SK-N-SH (cell line): ENCODE data around the gene MAD1L1. TPM values are rescaled to one million over a fixed set of nuclear protein-coding genes. Genes with fewer than 3 reads are reported as not detected.

ENCODE experiments used
- CTCF ChIA-PET: fragments of 300-600, 350-600 bp; formaldehyde crosslinking; extraction: SDS; loops from one replicate; lab custom pipeline; 2021; lab: Yijun Ruan, JAX
- POLR2A ChIA-PET: fragments of 350-600 bp; sonication (Branson Sonifier 250); formaldehyde crosslinking; extraction: SDS; loops from one replicate; lab custom pipeline; 2020; ENCODE audit warnings: antibody characterized with exemption, inconsistent platforms; lab: Yijun Ruan, JAX
- DNase-seq: peaks from one replicate; pipeline ENCODE4 v3.0.0; 2012
- H2AFZ ChIP-seq: fragments of 200-600 bp; sonication (generic); 2 replicates; pipeline ENCODE4 v1.8.1; 2016; ENCODE audit warnings: antibody characterized with exemption, mild to moderate bottlenecking, low read depth
- H3F3A ChIP-seq: fragments of 200-600 bp; sonication (generic); replicated peaks from 2 replicates; pipeline ENCODE3; 2016; ENCODE audit warnings: antibody characterized with exemption, mild to moderate bottlenecking; ENCODE audit not compliant: insufficient read depth
- H3K27ac ChIP-seq, 2 experiments: fragments of 200-500 bp in 1 of 2; fragments of 200-600 bp in 1 of 2; sonication (Bioruptor generic) in 1 of 2; sonication (generic), shearing (Covaris generic) in 1 of 2; 2 replicates each; pipeline versions ENCODE4 v1.5.1 to v1.6.1; 2014 to 2016; ENCODE audit warnings: low read depth in 2 of 2, inconsistent platforms in 1 of 2, low read length in 1 of 2, mild to moderate bottlenecking in 1 of 2, mixed read lengths in 1 of 2
- H3K27me3 ChIP-seq: fragments of 200-600 bp; sonication (generic), shearing (Covaris generic); 2 replicates; pipeline ENCODE4 v1.6.1; 2016; ENCODE audit warnings: mixed run types; ENCODE audit not compliant: insufficient read depth
- H3K36me3 ChIP-seq, 2 experiments: fragments of 200-500 bp in 1 of 2; fragments of 200-600 bp in 1 of 2; sonication (Bioruptor generic) in 1 of 2; sonication (generic) in 1 of 2; replicated peaks in 1 of 2; 2 replicates each; pipeline versions ENCODE3 to v1.5.1; 2014 to 2016; ENCODE audit warnings: low read length in 1 of 2, mild to moderate bottlenecking in 1 of 2; ENCODE audit not compliant: insufficient read depth in 2 of 2, control insufficient read depth in 1 of 2
- H3K4me1 ChIP-seq, 2 experiments: fragments of 200-500 bp in 1 of 2; fragments of 200-600 bp in 1 of 2; sonication (Bioruptor generic) in 1 of 2; sonication (generic), shearing (Covaris generic) in 1 of 2; 2 replicates each; pipeline versions ENCODE4 v1.5.1 to v1.6.1; 2014 to 2016; ENCODE audit warnings: low read depth in 1 of 2, low read length in 1 of 2, mixed run types in 1 of 2; ENCODE audit not compliant: insufficient read depth in 2 of 2, control insufficient read depth in 1 of 2
- H3K4me2 ChIP-seq: fragments of 200-600 bp; sonication (generic), shearing (Covaris generic); 2 replicates; pipeline ENCODE4 v1.6.1; 2017; ENCODE audit warnings: mixed run types
- H3K4me3 ChIP-seq, 2 experiments: fragments of 200-500 bp in 1 of 2; fragments of 200-600 bp in 1 of 2; sonication (Bioruptor generic) in 1 of 2; sonication (generic), shearing (Covaris generic) in 1 of 2; 2 replicates each; pipeline versions ENCODE4 v1.5.1 to v1.8.1; 2014 to 2016; ENCODE audit warnings: low read depth in 2 of 2, inconsistent platforms in 1 of 2, low read length in 1 of 2, mild to moderate bottlenecking in 1 of 2, mixed read lengths in 1 of 2, moderate library complexity in 1 of 2
- H3K79me2 ChIP-seq: fragments of 200-600 bp; sonication (generic); 2 replicates; pipeline ENCODE4 v1.8.1; 2017; ENCODE audit warnings: mild to moderate bottlenecking; ENCODE audit not compliant: insufficient read depth
- H3K9ac ChIP-seq: fragments of 200-600 bp; sonication (generic); 2 replicates; pipeline ENCODE4 v1.6.1; 2017; ENCODE audit warnings: mixed run types
- H3K9me2 ChIP-seq: fragments of 200-600 bp; sonication (generic); 2 replicates; pipeline ENCODE4 v1.6.1; 2017; ENCODE audit warnings: mixed run types
- H3K9me3 ChIP-seq: fragments of 200-600 bp; sonication (generic); 2 replicates; pipeline ENCODE4 v1.6.1; 2017; ENCODE audit warnings: mixed run types, mild to moderate bottlenecking, moderate library complexity
- H4K20me1 ChIP-seq: fragments of 200-600 bp; sonication (generic); 2 replicates; pipeline ENCODE4 v1.6.1; 2017; ENCODE audit warnings: mild to moderate bottlenecking, mixed run types; ENCODE audit not compliant: insufficient read depth
- ELF1 ChIP-seq: IDR thresholded peaks from 2 replicates; pipeline ENCODE4 v1.4.0; 2012
- MXI1 ChIP-seq: IDR thresholded peaks from 2 replicates; pipeline ENCODE4 v1.6.1; 2012; ENCODE audit warnings: mild to moderate bottlenecking, low read depth, low read length, improper control_type of control experiment
- NFIC ChIP-seq: IDR thresholded peaks from 2 replicates; pipeline ENCODE4 v1.4.0; 2012; ENCODE audit warnings: borderline replicate concordance
- RCOR1 ChIP-seq: fragments of 150-350 bp; IDR thresholded peaks from 2 replicates; pipeline ENCODE4 v1.6.1; 2017; ENCODE audit warnings: antibody characterized with exemption, low read length
- WGBS: methylation state at CpG from one replicate; pipeline ENCODE4 v1.1.6; 2017; ENCODE audit warnings: low lambda C conversion rate; 5-methylcytosine and 5-hydroxymethylcytosine counted together
- polyA plus RNA-seq, 3 experiments: library from polyadenylated mRNA; depleted of rRNA; stranded (reverse); fragments of >200 nt; gene quantifications; 2 replicates each; pipeline ENCODE4 v1.2.3, GENCODE V29; 2012
- TF ChIP-seq, protein P1 (sequence below): IDR thresholded peaks from 2 replicates; pipeline ENCODE4 v1.4.0; 2012; ENCODE audit warnings: low read depth, borderline replicate concordance
- TF ChIP-seq, protein P2 (sequence below): IDR thresholded peaks from 2 replicates; pipeline ENCODE4 v1.6.1; 2012; ENCODE audit warnings: mild to moderate bottlenecking, low read depth, low read length, moderate library complexity

MAD1L1 gene
- polyA plus RNA-seq, 1 of the 3 experiments (the other 2 are of a cell fraction): 46.2 TPM

DNA sequence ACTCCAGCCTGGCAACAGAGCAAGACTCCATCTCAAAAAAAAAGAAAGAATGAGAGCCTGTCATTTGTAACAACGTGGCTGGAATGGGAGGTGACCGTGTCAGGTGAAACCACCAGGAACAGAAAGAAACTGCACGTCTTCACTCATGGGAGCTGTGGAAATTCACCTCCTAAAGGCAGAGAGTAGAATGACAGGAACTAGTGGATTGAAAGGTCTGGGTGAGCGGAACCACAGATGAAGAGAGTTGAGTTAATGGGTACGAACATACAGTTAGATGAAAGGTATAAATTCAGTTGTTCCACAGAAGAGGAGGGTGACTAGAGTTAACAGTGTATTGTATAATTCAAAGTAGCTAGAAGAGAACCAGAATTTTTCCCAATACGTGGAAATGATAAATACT, 78.6 kb downstream of the MAD1L1 start:
- H3K4me2 ChIP-seq: no peak overlapping the region
- no peak overlapping the region for H3K27ac ChIP-seq
- no peak overlapping the region for H3K4me3 ChIP-seq
- no peaks in the 10 kb centered on the region for H3K27me3 ChIP-seq
- ChIA-PET CTCF (interaction anchor here (1.7 kb wide), 1 partner anchor 55 kb away, joined by 5 read pairs; no protein-coding TSS in a partner anchor), POLR2A (no interaction called here)
- no peaks in the 10 kb centered on the region for H3K79me2 ChIP-seq
- no peak for DNase-seq
- H3K36me3 ChIP-seq: peaks cover 0 to 4% of the 10 kb centered on the region in 2 experiments
- no peaks in the 10 kb centered on the region for H3K9me2 ChIP-seq
- peaks cover 0 to 25% of the 10 kb centered on the region in 2 experiments; a peak in 1 of 4 replicates for H3K4me1 ChIP-seq
- 0 out of 2 replicates have a peak, but pooled peaks cover 5% of the 10 kb centered on the region for H4K20me1 ChIP-seq
- no peak for TF ChIP-seq NFIC
- TF ChIP-seq, protein P1, sequence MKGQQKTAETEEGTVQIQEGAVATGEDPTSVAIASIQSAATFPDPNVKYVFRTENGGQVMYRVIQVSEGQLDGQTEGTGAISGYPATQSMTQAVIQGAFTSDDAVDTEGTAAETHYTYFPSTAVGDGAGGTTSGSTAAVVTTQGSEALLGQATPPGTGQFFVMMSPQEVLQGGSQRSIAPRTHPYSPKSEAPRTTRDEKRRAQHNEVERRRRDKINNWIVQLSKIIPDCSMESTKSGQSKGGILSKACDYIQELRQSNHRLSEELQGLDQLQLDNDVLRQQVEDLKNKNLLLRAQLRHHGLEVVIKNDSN: no peak
- no peak for TF ChIP-seq MXI1
- no peak for TF ChIP-seq RCOR1
- H2AFZ ChIP-seq: no peak overlapping the region
- H3K9ac ChIP-seq: no peak overlapping the region
- H3F3A ChIP-seq: no peaks in the 10 kb centered on the region
- WGBS: 96% methylated on average over 6 of the region's 6 CpGs
- no peaks in the 10 kb centered on the region for H3K9me3 ChIP-seq

DNA sequence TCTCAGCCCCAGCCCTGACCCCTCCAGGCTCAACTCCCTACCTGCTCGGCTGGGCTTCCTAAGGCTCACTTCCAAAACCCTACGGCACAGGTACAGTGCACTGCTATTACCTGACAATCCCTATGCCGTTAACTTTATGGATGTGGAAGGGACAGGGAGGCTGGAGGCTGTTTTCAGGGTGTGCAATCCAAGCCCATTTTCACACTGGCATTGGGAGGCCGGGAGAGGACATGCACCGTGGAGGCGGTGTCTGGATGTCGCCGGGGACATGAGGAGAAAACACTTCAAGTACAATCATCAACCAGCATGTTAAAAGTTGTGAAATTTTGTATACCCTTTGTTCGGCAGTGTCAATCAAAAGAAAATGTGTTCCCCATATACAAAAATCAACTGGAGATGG, 80.1 kb downstream of the MAD1L1 start:
- Histone ChIP-seq H3K79me2 (no peaks in the 10 kb centered on the region), H3K27me3 (no peaks in the 10 kb centered on the region), H3K4me2 (no peak overlapping the region), H3K36me3 (peaks cover 0 to 13% of the 10 kb centered on the region in 2 experiments), H3F3A (no peaks in the 10 kb centered on the region), H3K9me2 (no peaks in the 10 kb centered on the region), H3K9ac (no peak overlapping the region), H3K4me3 (no peak overlapping the region), H4K20me1 (0 out of 2 replicates have a peak, but pooled peaks cover 5% of the 10 kb centered on the region), H3K4me1 (peaks cover 0 to 30% of the 10 kb centered on the region in 2 experiments; a peak in 1 of 4 replicates), H3K9me3 (no peaks in the 10 kb centered on the region), H3K27ac (no peak overlapping the region; a peak in 1 of 4 replicates), H2AFZ (no peak overlapping the region)
- WGBS: 89% methylated on average over 9 of the region's 9 CpGs
- ChIA-PET CTCF (interaction anchor here (1.0 to 1.7 kb wide), 2 partner anchors 57 to 270 kb away, joined by 3 to 5 read pairs; no protein-coding TSS in a partner anchor), POLR2A (no interaction called here)
- no peak for DNase-seq
- TF ChIP-seq NFIC (no peak), ELF1 (no peak)
- TF ChIP-seq, protein P2, sequence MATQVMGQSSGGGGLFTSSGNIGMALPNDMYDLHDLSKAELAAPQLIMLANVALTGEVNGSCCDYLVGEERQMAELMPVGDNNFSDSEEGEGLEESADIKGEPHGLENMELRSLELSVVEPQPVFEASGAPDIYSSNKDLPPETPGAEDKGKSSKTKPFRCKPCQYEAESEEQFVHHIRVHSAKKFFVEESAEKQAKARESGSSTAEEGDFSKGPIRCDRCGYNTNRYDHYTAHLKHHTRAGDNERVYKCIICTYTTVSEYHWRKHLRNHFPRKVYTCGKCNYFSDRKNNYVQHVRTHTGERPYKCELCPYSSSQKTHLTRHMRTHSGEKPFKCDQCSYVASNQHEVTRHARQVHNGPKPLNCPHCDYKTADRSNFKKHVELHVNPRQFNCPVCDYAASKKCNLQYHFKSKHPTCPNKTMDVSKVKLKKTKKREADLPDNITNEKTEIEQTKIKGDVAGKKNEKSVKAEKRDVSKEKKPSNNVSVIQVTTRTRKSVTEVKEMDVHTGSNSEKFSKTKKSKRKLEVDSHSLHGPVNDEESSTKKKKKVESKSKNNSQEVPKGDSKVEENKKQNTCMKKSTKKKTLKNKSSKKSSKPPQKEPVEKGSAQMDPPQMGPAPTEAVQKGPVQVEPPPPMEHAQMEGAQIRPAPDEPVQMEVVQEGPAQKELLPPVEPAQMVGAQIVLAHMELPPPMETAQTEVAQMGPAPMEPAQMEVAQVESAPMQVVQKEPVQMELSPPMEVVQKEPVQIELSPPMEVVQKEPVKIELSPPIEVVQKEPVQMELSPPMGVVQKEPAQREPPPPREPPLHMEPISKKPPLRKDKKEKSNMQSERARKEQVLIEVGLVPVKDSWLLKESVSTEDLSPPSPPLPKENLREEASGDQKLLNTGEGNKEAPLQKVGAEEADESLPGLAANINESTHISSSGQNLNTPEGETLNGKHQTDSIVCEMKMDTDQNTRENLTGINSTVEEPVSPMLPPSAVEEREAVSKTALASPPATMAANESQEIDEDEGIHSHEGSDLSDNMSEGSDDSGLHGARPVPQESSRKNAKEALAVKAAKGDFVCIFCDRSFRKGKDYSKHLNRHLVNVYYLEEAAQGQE: no peak
